ENCODE results near the gene TRIM77.
"Not testable (repeated sequence)": the region's sequence is repeated elsewhere in the genome, so short reads cannot be mapped to it uniquely, and the experiment has no call there.

TRIM77 gene, protein sequence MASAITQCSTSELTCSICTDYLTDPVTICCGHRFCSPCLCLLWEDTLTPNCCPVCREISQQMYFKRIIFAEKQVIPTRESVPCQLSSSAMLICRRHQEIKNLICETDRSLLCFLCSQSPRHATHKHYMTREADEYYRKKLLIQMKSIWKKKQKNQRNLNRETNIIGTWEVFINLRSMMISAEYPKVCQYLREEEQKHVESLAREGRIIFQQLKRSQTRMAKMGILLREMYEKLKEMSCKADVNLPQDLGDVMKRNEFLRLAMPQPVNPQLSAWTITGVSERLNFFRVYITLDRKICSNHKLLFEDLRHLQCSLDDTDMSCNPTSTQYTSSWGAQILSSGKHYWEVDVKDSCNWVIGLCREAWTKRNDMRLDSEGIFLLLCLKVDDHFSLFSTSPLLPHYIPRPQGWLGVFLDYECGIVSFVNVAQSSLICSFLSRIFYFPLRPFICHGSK

GRCh38 chr11:89709999-89710398, at the start of gene TRIM77:
Gene TRIM77, plus strand, starts transcription at chr11:89710299. Its CDS starts 0 bp downstream, at chr11:89710299.
- not testable (repeated sequence) for DNase-seq

DNA sequence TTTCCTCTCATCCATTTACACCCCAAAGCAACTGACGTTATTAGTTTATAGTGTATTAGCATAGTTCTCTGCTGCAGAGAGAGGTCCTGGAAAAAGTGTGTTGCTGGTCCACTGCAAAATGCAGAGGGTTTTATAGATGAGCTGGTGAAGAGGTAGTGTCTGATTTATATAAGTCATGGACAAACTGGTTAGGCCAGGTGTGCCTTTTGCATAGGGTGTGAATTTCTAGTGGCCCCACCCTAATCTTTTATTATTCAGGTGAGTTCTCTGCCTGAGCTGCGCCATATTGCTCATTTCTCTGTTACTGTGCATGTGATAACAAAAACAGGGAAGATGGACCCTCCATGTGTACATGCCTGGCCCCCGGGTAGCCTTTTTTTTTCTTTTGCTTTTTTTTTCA, 43.1 kb upstream of the TRIM77 start:
- DNase-seq, result no peak

GRCh38 chr11:89668158-89668557, 41.9 kb upstream of the TRIM77 start:
- not testable (repeated sequence) for DNase-seq

GRCh38 chr11:89669586-89669985, 40.5 kb upstream of the TRIM77 start:
- DNase-seq, result not testable (repeated sequence)

DNA sequence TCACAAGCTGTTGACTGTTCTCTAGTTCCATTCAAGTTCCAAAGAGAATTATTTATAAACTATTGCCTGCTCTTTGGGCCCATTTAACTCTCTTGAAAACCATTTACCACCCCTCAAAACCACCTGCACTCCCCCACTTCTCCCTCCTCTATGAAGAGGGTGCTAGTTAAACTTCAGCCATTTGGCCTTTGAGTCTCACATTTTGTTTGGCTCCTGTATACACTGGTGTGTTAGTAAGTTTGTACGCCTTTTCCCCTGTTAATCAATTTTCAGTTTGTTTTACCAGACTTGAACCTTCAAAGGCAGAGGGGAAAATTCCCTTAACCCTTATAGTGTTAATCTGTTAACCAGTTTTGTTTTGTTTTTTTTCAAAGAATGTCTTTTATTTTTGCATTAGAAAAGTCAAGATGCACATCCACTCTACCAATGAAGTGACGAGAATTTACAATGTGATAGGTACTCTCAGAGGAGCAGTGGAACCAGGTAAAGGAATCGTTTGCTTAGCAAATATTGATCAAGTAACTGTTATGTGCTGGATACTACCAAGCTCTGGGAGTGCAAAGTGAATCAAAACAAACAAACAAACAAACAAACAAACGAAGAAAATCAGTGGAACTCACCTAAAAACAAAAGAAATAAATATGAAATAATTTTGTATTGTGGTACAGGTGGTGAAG, 40.0 kb upstream of the TRIM77 start:
- DNase-seq, result not testable (repeated sequence)

GRCh38 chr11:89672547-89672946, 37.6 kb upstream of the TRIM77 start:
- not testable (repeated sequence) for DNase-seq

DNA sequence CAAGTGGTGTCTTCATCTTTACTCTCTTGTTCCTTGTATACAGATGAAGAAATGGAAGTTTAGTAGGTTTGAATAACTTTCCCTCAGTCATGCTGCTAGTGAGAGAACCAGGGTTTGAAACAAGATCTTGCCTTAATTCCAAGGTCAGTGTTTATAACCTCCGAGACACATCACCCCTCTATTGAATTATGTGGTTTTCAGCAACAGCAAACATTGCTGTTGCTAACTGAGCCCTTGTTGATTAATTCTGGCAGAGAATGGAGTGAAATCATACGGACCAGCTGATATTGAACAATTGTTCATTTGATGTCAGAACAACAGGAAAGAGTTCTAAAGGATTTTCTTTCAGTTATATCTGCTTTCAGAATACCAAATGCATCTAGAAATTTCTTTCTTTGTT, 36.7 kb upstream of the TRIM77 start:
- DNase-seq, result peak in 4 of 56 donors; percentile 5 to 67 (median 28)

- not testable (repeated sequence) for DNase-seq
Measured at GRCh38 chr11:89675383-89675782, 34.7 kb upstream of the TRIM77 start.

- DNase-seq, result not testable (repeated sequence)
Measured at GRCh38 chr11:89675948-89676347, 34.2 kb upstream of the TRIM77 start.

GRCh38 chr11:89707080-89707479, 3.0 kb upstream of the TRIM77 start:
- not testable (repeated sequence) for DNase-seq

- not testable (repeated sequence) for DNase-seq
Measured at GRCh38 chr11:89724866-89725498, 14.9 kb downstream of the TRIM77 start.

GRCh38 chr11:89730215-89730614, 20.1 kb downstream of the TRIM77 start:
- not testable (repeated sequence) for DNase-seq

- no peak for DNase-seq
Measured at GRCh38 chr11:89736566-89736965, 26.5 kb downstream of the TRIM77 start.

DNA sequence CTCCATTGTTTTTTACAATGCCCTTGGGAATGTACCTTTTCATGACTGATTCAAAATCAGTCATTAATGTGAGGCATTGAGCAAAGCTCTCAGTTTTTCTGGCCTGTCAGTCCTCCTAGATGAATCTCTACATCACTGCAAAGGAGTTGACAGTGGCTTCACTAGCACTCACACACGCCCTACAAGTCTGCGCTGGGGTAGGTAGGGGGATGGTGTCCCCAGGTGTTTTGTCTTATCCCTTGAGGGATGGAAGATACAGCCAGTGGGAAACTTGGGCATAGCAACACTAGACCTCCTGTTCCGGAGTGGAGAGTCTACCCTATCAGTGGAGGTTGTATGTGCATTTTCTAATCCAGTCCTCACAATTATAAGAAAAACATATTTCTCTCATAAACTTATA, 27.0 kb downstream of the TRIM77 start:
- no peak for DNase-seq

GRCh38 chr11:89741406-89741805, 31.3 kb downstream of the TRIM77 start:
- not testable (repeated sequence) for DNase-seq

- DNase-seq, result not testable (repeated sequence)
Measured at GRCh38 chr11:89744158-89744557, 34.1 kb downstream of the TRIM77 start.

GRCh38 chr11:89750822-89751221, 40.7 kb downstream of the TRIM77 start:
- not testable (repeated sequence) for DNase-seq

Measured in amygdala (tissue), 56 donors.